ENCODE measurements around the gene C3orf20. TPM values are rescaled to one million over a fixed set of nuclear protein-coding genes. Genes with fewer than 3 reads are reported as not detected.

Gene C3orf20
- total RNA-seq, 1 experiment from 2014 or later, result not detected

GRCh38 chr3:14717307-14717706 is 42.4 kb downstream of the C3orf20 start:
- peaks cover 9% of the 10 kb centered on the region for H3K9me3 Mint-ChIP-seq (ENCODE audit: unreplicated experiment)
- no peak for DNase-seq (ENCODE audit: unreplicated experiment)
- no peak overlapping the region for H3K4me3 Mint-ChIP-seq (ENCODE audit: unreplicated experiment)
- ChIA-PET CTCF (no interaction called here), POLR2A (no interaction called here)
- BruUV-seq (replicated peaks), result no TSS peak
- no peak for TF ChIP-seq CTCF (IDR thresholded peaks at IDR 0.05; ENCODE audit: unreplicated experiment)
- no peaks in the 10 kb centered on the region for H3K36me3 Mint-ChIP-seq (ENCODE audit: insufficient read depth, unreplicated experiment)
- H3K27ac Mint-ChIP-seq (ENCODE audit: low read depth, unreplicated experiment), result no peak overlapping the region
- peaks cover 57% of the 10 kb centered on the region for H3K27me3 Mint-ChIP-seq (ENCODE audit: insufficient read depth, unreplicated experiment)
- intact Hi-C loops (cut with micrococcal nuclease), result no loop called here
- peaks cover 5% of the 10 kb centered on the region for H3K4me1 Mint-ChIP-seq (ENCODE audit: insufficient read depth, unreplicated experiment)

- Mint-ChIP-seq H3K27ac (ENCODE audit: low read depth, unreplicated experiment) (no peak overlapping the region), H3K4me1 (ENCODE audit: insufficient read depth, unreplicated experiment) (peaks cover 5% of the 10 kb centered on the region), H3K9me3 (ENCODE audit: unreplicated experiment) (peaks cover under 1% of the 10 kb centered on the region), H3K36me3 (ENCODE audit: insufficient read depth, unreplicated experiment) (no peaks in the 10 kb centered on the region), H3K27me3 (ENCODE audit: insufficient read depth, unreplicated experiment) (peaks cover 47% of the 10 kb centered on the region), H3K4me3 (ENCODE audit: unreplicated experiment) (no peak overlapping the region)
- ChIA-PET POLR2A (no interaction called here), CTCF (interaction anchor here (0.8 kb wide), 1 partner anchor 209 kb away, joined by 3 read pairs; no protein-coding TSS in a partner anchor)
- no TSS peak for BruUV-seq (replicated peaks)
- intact Hi-C loops (cut with micrococcal nuclease), result no loop called here
- TF ChIP-seq CTCF (IDR thresholded peaks at IDR 0.05; ENCODE audit: unreplicated experiment), result no peak
- DNase-seq (ENCODE audit: unreplicated experiment), result no peak
Observed at GRCh38 chr3:14718539-14718938, 43.6 kb downstream of the C3orf20 start.

GRCh38 chr3:14719006-14719405 is 44.1 kb downstream of the C3orf20 start:
- Mint-ChIP-seq H3K36me3 (ENCODE audit: insufficient read depth, unreplicated experiment) (no peaks in the 10 kb centered on the region), H3K27me3 (ENCODE audit: insufficient read depth, unreplicated experiment) (peaks cover 43% of the 10 kb centered on the region), H3K27ac (ENCODE audit: low read depth, unreplicated experiment) (no peak overlapping the region), H3K9me3 (ENCODE audit: unreplicated experiment) (no peaks in the 10 kb centered on the region), H3K4me1 (ENCODE audit: insufficient read depth, unreplicated experiment) (peaks cover 5% of the 10 kb centered on the region), H3K4me3 (ENCODE audit: unreplicated experiment) (no peak overlapping the region)
- ChIA-PET CTCF (interaction anchor here (0.8 to 1.0 kb wide), 2 partner anchors 9 to 210 kb away, joined by 3 read pairs; no protein-coding TSS in a partner anchor), POLR2A (no interaction called here)
- intact Hi-C loops (cut with micrococcal nuclease), result no loop called here
- no peak for TF ChIP-seq CTCF (IDR thresholded peaks at IDR 0.05; ENCODE audit: unreplicated experiment)
- BruUV-seq (replicated peaks), result no TSS peak
- no peak for DNase-seq (ENCODE audit: unreplicated experiment)

GRCh38 chr3:14721126-14721864 is 46.4 kb downstream of the C3orf20 start:
- intact Hi-C loops (cut with micrococcal nuclease), result no loop called here
- DNase-seq (ENCODE audit: unreplicated experiment), result no peak
- peaks cover 39% of the 10 kb centered on the region for H3K27me3 Mint-ChIP-seq (ENCODE audit: insufficient read depth, unreplicated experiment)
- no peaks in the 10 kb centered on the region for H3K36me3 Mint-ChIP-seq (ENCODE audit: insufficient read depth, unreplicated experiment)
- H3K4me1 Mint-ChIP-seq (ENCODE audit: insufficient read depth, unreplicated experiment), result peaks cover 4% of the 10 kb centered on the region
- POLR2A ChIA-PET, result interaction anchor here (0.6 kb wide), 1 partner anchor 49 kb away, joined by 3 read pairs; no protein-coding TSS in a partner anchor
- H3K4me3 Mint-ChIP-seq (ENCODE audit: unreplicated experiment), result no peak overlapping the region
- CTCF ChIA-PET, result no interaction called here
- BruUV-seq (replicated peaks), result no TSS peak
- H3K27ac Mint-ChIP-seq (ENCODE audit: low read depth, unreplicated experiment), result no peak overlapping the region
- no peaks in the 10 kb centered on the region for H3K9me3 Mint-ChIP-seq (ENCODE audit: unreplicated experiment)
- TF ChIP-seq CTCF (IDR thresholded peaks at IDR 0.05; ENCODE audit: unreplicated experiment), result no peak

Data from MCF 10A (cell line).